HepG2 (cell line): ENCODE data around the gene DEPDC1B. TPM values are rescaled to one million over a fixed set of nuclear protein-coding genes. Genes with fewer than 3 reads are reported as not detected.
A peak's percentile ranks its signal among the peaks of the same experiment; 100 is the strongest.

Source experiments
- ATAC-seq: fragments of 200-7000 bp; cut with Tn5 transposase; 3 replicates; pipeline ENCODE4 v1.9.1; 2020; ENCODE audit warnings: mild to moderate bottlenecking, moderate library complexity
- BruUV-seq: library from RNA; stranded (reverse); fragments of 400-500 nt; replicated peaks from 2 replicates; lab custom pipeline; 2021; lab: Mats Ljungman, UMichigan
- CTCF ChIA-PET: fragments of 300-600 bp; formaldehyde crosslinking; extraction: SDS; loops from one replicate; lab custom pipeline; 2021; ENCODE audit warnings: low total read pairs, inconsistent platforms, low intra/inter-chr PET ratio; lab: Yijun Ruan, JAX
- POLR2A ChIA-PET: fragments of 350-600 bp; sonication (Branson Sonifier 250); formaldehyde crosslinking; loops from one replicate; lab custom pipeline; 2020; ENCODE audit warnings: antibody characterized with exemption, inconsistent platforms; lab: Yijun Ruan, JAX
- DNase-seq: peaks from one replicate; pipeline ENCODE4 v3.0.0-alpha.2; 2015; ENCODE audit warnings: low spot score
- FAIRE-seq: peaks from 3 replicates; lab custom pipeline; 2011; peaks lifted over from hg19 to GRCh38; lab: Jason Lieb, UNC
- H2AFZ ChIP-seq: one replicate; pipeline ENCODE4 v1.6.1; 2011; ENCODE audit warnings: low read length, inconsistent platforms
- H3K27ac ChIP-seq: fragments of 300-600 bp; 3 replicates; pipeline ENCODE4 v1.8.0; 2011; ENCODE audit warnings: mixed run types, mild to moderate bottlenecking, mixed read lengths, low read length, inconsistent platforms; ENCODE audit not compliant: insufficient read depth; ENCODE audit errors: extremely low read length
- H3K27me3 ChIP-seq, 2 experiments: fragments of 200-600 bp in 1 of 2; 2 replicates in 1 of 2; 3 replicates in 1 of 2; pipeline versions ENCODE4 v1.6.0 to v1.8.0; 2011; ENCODE audit warnings: low read length in 2 of 2, mild to moderate bottlenecking in 2 of 2, moderate library complexity in 2 of 2, inconsistent platforms in 1 of 2; ENCODE audit not compliant: insufficient read depth in 2 of 2, control insufficient read depth in 1 of 2
- H3K36me3 ChIP-seq, 2 experiments: fragments of 200-600 bp in 1 of 2; replicated peaks in 1 of 2; 2 replicates in 1 of 2; 3 replicates in 1 of 2; pipeline versions ENCODE4 v1.5.1 to v1.8.0; 2011; ENCODE audit warnings: low read length in 2 of 2, inconsistent platforms in 1 of 2; ENCODE audit not compliant: insufficient read depth in 2 of 2, control insufficient read depth in 1 of 2
- H3K4me1 ChIP-seq: 2 replicates; pipeline ENCODE4 v1.5.1; 2012; ENCODE audit warnings: low read length, inconsistent platforms; ENCODE audit not compliant: insufficient read depth
- H3K4me2 ChIP-seq: 2 replicates; pipeline ENCODE4 v1.6.0; 2011; ENCODE audit warnings: low read depth, low read length, inconsistent platforms
- H3K4me3 ChIP-seq, 3 experiments: fragments of 200-600 bp in 1 of 3; sonication (generic), shearing (Covaris generic) in 1 of 3; replicated peaks in 1 of 3; 2 replicates each; pipeline ENCODE4 v1.5.1; 2011 to 2016; ENCODE audit warnings: low read length in 3 of 3, inconsistent platforms in 2 of 3, low read depth in 2 of 3, mild to moderate bottlenecking in 2 of 3, control low read depth in 1 of 3, mixed read lengths in 1 of 3; ENCODE audit not compliant: insufficient read depth in 1 of 3
- H3K79me2 ChIP-seq: one replicate; pipeline ENCODE4 v1.6.1; 2011; ENCODE audit warnings: low read length, inconsistent platforms; ENCODE audit not compliant: insufficient read depth
- H3K9ac ChIP-seq: 2 replicates; pipeline ENCODE4 v1.6.0; 2011; ENCODE audit warnings: mild to moderate bottlenecking, low read depth, low read length, inconsistent platforms; ENCODE audit not compliant: insufficient read depth
- H3K9me3 ChIP-seq: 2 replicates; pipeline ENCODE4 v1.5.1; 2012; ENCODE audit warnings: mild to moderate bottlenecking, low read length
- H4K20me1 ChIP-seq: 2 replicates; pipeline ENCODE4 v1.6.0; 2011; ENCODE audit warnings: inconsistent platforms, mild to moderate bottlenecking, low read length, moderate library complexity; ENCODE audit not compliant: insufficient read depth
- ATF7 ChIP-seq, 2 experiments: fragments of 450-650 bp in 1 of 2; sonication (generic) in 1 of 2; formaldehyde crosslinking in 1 of 2; IDR thresholded peaks; 2 replicates each; pipeline versions ENCODE4 v1.4.0 to v1.6.1; 2016 to 2020; ENCODE audit warnings: antibody characterized with exemption in 1 of 2, mild to moderate bottlenecking in 1 of 2, missing genetic modification reagents in 1 of 2
- CREB1 ChIP-seq, 2 experiments: fragments of 450-650 bp in 1 of 2; IDR thresholded peaks; 2 replicates each; pipeline ENCODE4 v1.6.1; 2016 to 2017; ENCODE audit warnings: control low read depth in 1 of 2, mild to moderate bottlenecking in 1 of 2, missing compliant biosample characterization in 1 of 2, missing genetic modification characterization in 1 of 2
- HOXA3 ChIP-seq: sonication (generic); formaldehyde crosslinking; IDR thresholded peaks from 2 replicates; pipeline ENCODE4 v1.5.0; 2020; ENCODE audit warnings: missing genetic modification reagents
- KDM2A ChIP-seq: sonication (generic); formaldehyde crosslinking; IDR thresholded peaks from 2 replicates; pipeline ENCODE4 v1.4.0; 2020; ENCODE audit warnings: low read depth, missing genetic modification reagents, borderline replicate concordance
- MTA1 ChIP-seq: sonication (generic); formaldehyde crosslinking; IDR thresholded peaks from 2 replicates; pipeline ENCODE4 v1.4.0; 2020; ENCODE audit warnings: missing genetic modification reagents, mild to moderate bottlenecking, borderline replicate concordance
- SOX13 ChIP-seq, 3 experiments: fragments of 450-650 bp in 1 of 3; sonication (generic) in 1 of 3; formaldehyde crosslinking in 1 of 3; IDR thresholded peaks in 2 of 3; conservative IDR thresholded peaks in 1 of 3; 2 replicates each; pipeline versions ENCODE4 v1.5.0 to v1.6.1; 2016 to 2020; ENCODE audit warnings: antibody characterized with exemption in 1 of 3, mild to moderate bottlenecking in 1 of 3, missing compliant biosample characterization in 1 of 3, missing genetic modification reagents in 1 of 3, moderate library complexity in 1 of 3
- SP2 ChIP-seq: sonication (generic); formaldehyde crosslinking; IDR thresholded peaks from 2 replicates; pipeline ENCODE4 v1.5.1; 2020; ENCODE audit warnings: mild to moderate bottlenecking, missing genetic modification reagents
- ZKSCAN1 ChIP-seq: fragments of 150-350 bp; IDR thresholded peaks from 2 replicates; pipeline ENCODE4 v1.6.1; 2014; ENCODE audit warnings: low read length
- ZNF317 ChIP-seq: sonication (generic); formaldehyde crosslinking; IDR thresholded peaks from 2 replicates; pipeline ENCODE4 v1.5.0; 2020; ENCODE audit warnings: mild to moderate bottlenecking, missing genetic modification reagents
- ZNF446 ChIP-seq: sonication (generic); formaldehyde crosslinking; IDR thresholded peaks from 2 replicates; pipeline ENCODE4 v1.5.0; 2020; ENCODE audit warnings: mild to moderate bottlenecking, missing genetic modification reagents
- ZSCAN31 ChIP-seq: sonication (generic); formaldehyde crosslinking; IDR thresholded peaks from 2 replicates; pipeline ENCODE4 v1.5.0; 2020; ENCODE audit warnings: low read depth, mild to moderate bottlenecking, missing genetic modification reagents
- WGBS: methylation state at CpG from one replicate; pipeline ENCODE4 v1.1.6; 2017; ENCODE audit warnings: low lambda C conversion rate; 5-methylcytosine and 5-hydroxymethylcytosine counted together
- in situ Hi-C: cut with HindIII; loops from 2 replicates; pipeline ENCODE4 v1.10.0; 2017; ENCODE audit warnings: low pct_unique_long_range_greater_than_20kb; ENCODE audit not compliant: extremely low pct_ligation_motif_present
- intact Hi-C: fragments of 100-400 bp; cut with micrococcal nuclease; formaldehyde crosslinking; loops from one replicate; pipeline ENCODE4 v1.10.0; 2022; ENCODE audit not compliant: unreplicated experiment
- polyA plus RNA-seq, 8 experiments: library from polyadenylated mRNA; depleted of rRNA in 3 of 8; stranded (reverse) in 7 of 8; unstranded in 1 of 8; fragments of >200 nt; fragmentation: Illumina TruSeq in 4 of 8; extraction: Trizol in 4 of 8; gene quantifications; 2 replicates each; pipeline versions ENCODE4 v1.2.1 to v1.2.3, GENCODE V29; 2011 to 2016; ENCODE audit warnings: low read depth in 4 of 8, missing spikeins in 1 of 8, mixed read lengths in 1 of 8; ENCODE audit not compliant: insufficient read depth in 1 of 8
- total RNA-seq, 5 experiments: library from RNA; depleted of rRNA; stranded (reverse); fragments of >200 nt; fragmentation: Illumina TruSeq; extraction: Trizol; gene quantifications; 2 replicates each; pipeline ENCODE4 v1.2.3, GENCODE V29; 2016; ENCODE audit warnings: low read depth in 1 of 5
- TF ChIP-seq, protein P1 (sequence below): IDR thresholded peaks from 2 replicates; pipeline ENCODE4 v1.6.1; 2016; ENCODE audit warnings: mild to moderate bottlenecking, missing biosample characterization, missing genetic modification reagents
- TF ChIP-seq, protein P2 (sequence below): sonication (generic); formaldehyde crosslinking; IDR thresholded peaks from 2 replicates; pipeline ENCODE4 v1.9.0; 2021; ENCODE audit warnings: missing genetic modification reagents, borderline replicate concordance
- TF ChIP-seq, protein P3 (sequence below): sonication (generic); formaldehyde crosslinking; IDR thresholded peaks from 2 replicates; pipeline ENCODE4 v1.5.0; 2020; ENCODE audit warnings: mild to moderate bottlenecking, missing genetic modification reagents
- TF ChIP-seq, protein P4 (sequence below): sonication (generic); formaldehyde crosslinking; IDR thresholded peaks from 2 replicates; pipeline ENCODE4 v1.5.0; 2020; ENCODE audit warnings: mild to moderate bottlenecking, missing genetic modification reagents

Gene DEPDC1B
- total and polyA plus RNA-seq, 2 of the 13 experiments (the other 11 are each of a cell fraction or from before 2014, with no cell fraction given): 29.5 to 51.3 TPM

DNA sequence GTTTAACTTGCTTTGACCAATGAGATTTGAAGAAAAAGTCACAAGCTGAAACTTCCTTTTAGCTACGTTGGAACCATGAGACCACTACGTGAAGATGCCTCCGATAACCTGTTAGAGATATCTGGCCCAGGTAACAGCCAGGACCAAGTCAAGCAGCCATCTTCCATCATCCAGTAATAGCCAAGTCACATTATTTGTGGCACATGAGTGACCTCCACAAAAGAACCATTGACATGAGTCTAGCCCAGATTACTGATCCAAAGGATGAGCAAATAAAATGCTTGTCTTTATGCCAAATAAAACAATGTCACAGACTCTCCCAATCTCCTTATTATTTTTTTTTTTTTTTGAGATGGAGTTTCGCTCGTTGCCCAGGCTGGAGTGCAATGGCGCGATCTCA, 1.6 kb downstream of the DEPDC1B start (continued):
- no peak for TF ChIP-seq SOX13 (IDR thresholded peaks at IDR 0.05)
- TF ChIP-seq SOX13 (CRISPR knock-in tag; conservative IDR thresholded peaks at IDR 0.05 in 1 of 2, IDR thresholded peaks at IDR 0.05 in 1 of 2): no peak
- no peak for TF ChIP-seq SP2 (CRISPR knock-in tag)
- no peak for TF ChIP-seq KDM2A (CRISPR knock-in tag)
- no peak for TF ChIP-seq MTA1 (CRISPR knock-in tag)
- no peak for TF ChIP-seq ZNF317 (CRISPR knock-in tag)
- no peak for TF ChIP-seq ZKSCAN1
- TF ChIP-seq HOXA3 (CRISPR knock-in tag): no peak
- TF ChIP-seq, protein P1, sequence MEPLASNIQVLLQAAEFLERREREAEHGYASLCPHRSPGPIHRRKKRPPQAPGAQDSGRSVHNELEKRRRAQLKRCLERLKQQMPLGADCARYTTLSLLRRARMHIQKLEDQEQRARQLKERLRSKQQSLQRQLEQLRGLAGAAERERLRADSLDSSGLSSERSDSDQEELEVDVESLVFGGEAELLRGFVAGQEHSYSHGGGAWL: no peak
- TF ChIP-seq, protein P2, sequence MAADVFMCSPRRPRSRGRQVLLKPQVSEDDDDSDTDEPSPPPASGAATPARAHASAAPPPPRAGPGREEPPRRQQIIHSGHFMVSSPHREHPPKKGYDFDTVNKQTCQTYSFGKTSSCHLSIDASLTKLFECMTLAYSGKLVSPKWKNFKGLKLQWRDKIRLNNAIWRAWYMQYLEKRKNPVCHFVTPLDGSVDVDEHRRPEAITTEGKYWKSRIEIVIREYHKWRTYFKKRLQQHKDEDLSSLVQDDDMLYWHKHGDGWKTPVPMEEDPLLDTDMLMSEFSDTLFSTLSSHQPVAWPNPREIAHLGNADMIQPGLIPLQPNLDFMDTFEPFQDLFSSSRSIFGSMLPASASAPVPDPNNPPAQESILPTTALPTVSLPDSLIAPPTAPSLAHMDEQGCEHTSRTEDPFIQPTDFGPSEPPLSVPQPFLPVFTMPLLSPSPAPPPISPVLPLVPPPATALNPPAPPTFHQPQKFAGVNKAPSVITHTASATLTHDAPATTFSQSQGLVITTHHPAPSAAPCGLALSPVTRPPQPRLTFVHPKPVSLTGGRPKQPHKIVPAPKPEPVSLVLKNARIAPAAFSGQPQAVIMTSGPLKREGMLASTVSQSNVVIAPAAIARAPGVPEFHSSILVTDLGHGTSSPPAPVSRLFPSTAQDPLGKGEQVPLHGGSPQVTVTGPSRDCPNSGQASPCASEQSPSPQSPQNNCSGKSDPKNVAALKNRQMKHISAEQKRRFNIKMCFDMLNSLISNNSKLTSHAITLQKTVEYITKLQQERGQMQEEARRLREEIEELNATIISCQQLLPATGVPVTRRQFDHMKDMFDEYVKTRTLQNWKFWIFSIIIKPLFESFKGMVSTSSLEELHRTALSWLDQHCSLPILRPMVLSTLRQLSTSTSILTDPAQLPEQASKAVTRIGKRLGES (CRISPR knock-in tag): no peak

DNA sequence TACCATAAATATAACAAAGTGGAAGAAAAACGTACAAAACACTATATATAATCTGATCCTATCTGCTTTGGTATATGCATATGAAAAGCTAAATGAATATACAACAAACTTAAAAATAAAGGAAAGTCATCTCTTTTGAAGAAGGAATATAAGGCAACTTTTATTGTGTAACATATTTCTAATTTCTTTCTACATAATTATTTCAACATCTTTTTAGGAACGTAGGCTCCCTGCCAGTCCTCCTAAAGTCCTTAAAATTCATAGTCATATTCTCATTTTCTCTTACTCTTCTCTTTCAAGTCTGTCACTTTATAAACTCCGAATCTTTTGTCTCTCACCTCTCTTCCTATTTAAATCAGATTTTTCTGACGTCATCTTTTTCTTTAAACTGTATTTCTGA, 9.6 kb downstream of the DEPDC1B start:
- WGBS: 95% methylated on average over 4 of the region's 4 CpGs
- in situ Hi-C loops: no loop called here
- H3K4me3 ChIP-seq: no peak overlapping the region
- DNase-seq (no peak), FAIRE-seq (no peak), ATAC-seq (no peak)
- peaks cover 6 to 20% of the 10 kb centered on the region in 2 experiments for H3K36me3 ChIP-seq
- peaks cover 32% of the 10 kb centered on the region for H3K4me1 ChIP-seq
- no peaks in the 10 kb centered on the region for H3K9me3 ChIP-seq
- H3K27me3 ChIP-seq: no peaks in the 10 kb centered on the region
- POLR2A ChIA-PET: no interaction called here
- H3K4me2 ChIP-seq: no peak overlapping the region
- no peak overlapping the region for H3K27ac ChIP-seq
- H3K9ac ChIP-seq: no peak overlapping the region
- no TSS peak for BruUV-seq
- CTCF ChIA-PET: no interaction called here
- peaks cover 77% of the 10 kb centered on the region for H3K79me2 ChIP-seq
- intact Hi-C loops: no loop called here
- no peak overlapping the region for H2AFZ ChIP-seq
- H4K20me1 ChIP-seq: no peaks in the 10 kb centered on the region
- TF ChIP-seq ZNF446 (CRISPR knock-in tag) (no peak), ATF7 (IDR thresholded peaks at IDR 0.05) (peak; percentile 53), ATF7 (CRISPR knock-in tag; IDR thresholded peaks at IDR 0.05) (no peak), CREB1 (IDR thresholded peaks at IDR 0.05) (peak; percentile 35; the same call in 1 of the 2 replicates), CREB1 (CRISPR knock-in tag; IDR thresholded peaks at IDR 0.05) (no peak), ZSCAN31 (CRISPR knock-in tag) (no peak)
- TF ChIP-seq, protein P3, sequence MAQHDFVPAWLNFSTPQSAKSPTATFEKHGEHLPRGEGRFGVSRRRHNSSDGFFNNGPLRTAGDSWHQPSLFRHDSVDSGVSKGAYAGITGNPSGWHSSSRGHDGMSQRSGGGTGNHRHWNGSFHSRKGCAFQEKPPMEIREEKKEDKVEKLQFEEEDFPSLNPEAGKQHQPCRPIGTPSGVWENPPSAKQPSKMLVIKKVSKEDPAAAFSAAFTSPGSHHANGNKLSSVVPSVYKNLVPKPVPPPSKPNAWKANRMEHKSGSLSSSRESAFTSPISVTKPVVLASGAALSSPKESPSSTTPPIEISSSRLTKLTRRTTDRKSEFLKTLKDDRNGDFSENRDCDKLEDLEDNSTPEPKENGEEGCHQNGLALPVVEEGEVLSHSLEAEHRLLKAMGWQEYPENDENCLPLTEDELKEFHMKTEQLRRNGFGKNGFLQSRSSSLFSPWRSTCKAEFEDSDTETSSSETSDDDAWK: no peak
- TF ChIP-seq, protein P4, sequence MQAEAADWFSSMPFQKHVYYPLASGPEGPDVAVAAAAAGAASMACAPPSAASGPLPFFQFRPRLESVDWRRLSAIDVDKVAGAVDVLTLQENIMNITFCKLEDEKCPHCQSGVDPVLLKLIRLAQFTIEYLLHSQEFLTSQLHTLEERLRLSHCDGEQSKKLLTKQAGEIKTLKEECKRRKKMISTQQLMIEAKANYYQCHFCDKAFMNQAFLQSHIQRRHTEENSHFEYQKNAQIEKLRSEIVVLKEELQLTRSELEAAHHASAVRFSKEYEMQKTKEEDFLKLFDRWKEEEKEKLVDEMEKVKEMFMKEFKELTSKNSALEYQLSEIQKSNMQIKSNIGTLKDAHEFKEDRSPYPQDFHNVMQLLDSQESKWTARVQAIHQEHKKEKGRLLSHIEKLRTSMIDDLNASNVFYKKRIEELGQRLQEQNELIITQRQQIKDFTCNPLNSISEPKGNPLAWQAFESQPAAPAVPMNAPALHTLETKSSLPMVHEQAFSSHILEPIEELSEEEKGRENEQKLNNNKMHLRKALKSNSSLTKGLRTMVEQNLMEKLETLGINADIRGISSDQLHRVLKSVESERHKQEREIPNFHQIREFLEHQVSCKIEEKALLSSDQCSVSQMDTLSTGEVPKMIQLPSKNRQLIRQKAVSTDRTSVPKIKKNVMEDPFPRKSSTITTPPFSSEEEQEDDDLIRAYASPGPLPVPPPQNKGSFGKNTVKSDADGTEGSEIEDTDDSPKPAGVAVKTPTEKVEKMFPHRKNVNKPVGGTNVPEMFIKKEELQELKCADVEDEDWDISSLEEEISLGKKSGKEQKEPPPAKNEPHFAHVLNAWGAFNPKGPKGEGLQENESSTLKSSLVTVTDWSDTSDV: no peak
